ENCODE data around the gene RELN. TPM values are rescaled to one million over a fixed set of nuclear protein-coding genes. Genes with fewer than 3 reads are reported as not detected.

RELN gene
- total RNA-seq, 1 experiment from 2014 or later = 4.3 TPM

GRCh38 chr7:103966593-103967277 is 22.7 kb downstream of the RELN start:
- no peak for DNase-seq
- TF ChIP-seq CTCF (IDR thresholded peaks at IDR 0.05; ENCODE audit: insufficient read depth in 1 of 2, low read depth in 1 of 2, low read length in 1 of 2, severe bottlenecking in 1 of 2, unreplicated experiment in 1 of 2) = no peak
- Histone ChIP-seq H3K27me3 (replicated peaks; ENCODE audit: control insufficient read depth, insufficient read depth, low read length) (no peaks in the 10 kb centered on the region), H3K36me3 (ENCODE audit: control insufficient read depth, insufficient read depth, low read length) (no peaks in the 10 kb centered on the region), H3K4me1 (no peaks in the 10 kb centered on the region), H3K4me3 (ENCODE audit: low read depth, low read length) (no peak overlapping the region), H3K9me3 (no peaks in the 10 kb centered on the region)
- H3K36me3 Mint-ChIP-seq (ENCODE audit: insufficient read depth, unreplicated experiment) = no peaks in the 10 kb centered on the region
- intact Hi-C loops (cut with micrococcal nuclease; ENCODE audit: unreplicated experiment) = no loop called here
- no TSS peak for BruUV-seq (replicated peaks)
- peaks cover 7% of the 10 kb centered on the region for H3K4me1 Mint-ChIP-seq (ENCODE audit: low read depth, unreplicated experiment)
- ChIA-PET POLR2A (no interaction called here), CTCF (no interaction called here)
- no peak overlapping the region for H3K4me3 Mint-ChIP-seq (ENCODE audit: unreplicated experiment)
- H3K27me3 Mint-ChIP-seq (ENCODE audit: insufficient read depth, unreplicated experiment) = no peaks in the 10 kb centered on the region
- no peak overlapping the region for H3K27ac Mint-ChIP-seq (ENCODE audit: unreplicated experiment)
- no peaks in the 10 kb centered on the region for H3K9me3 Mint-ChIP-seq (ENCODE audit: unreplicated experiment)

- POLR2A ChIA-PET = no interaction called here
- Histone ChIP-seq H3K4me1 (no peaks in the 10 kb centered on the region), H3K4me3 (ENCODE audit: low read depth, low read length) (no peak overlapping the region), H3K27me3 (replicated peaks; ENCODE audit: control insufficient read depth, insufficient read depth, low read length) (no peaks in the 10 kb centered on the region), H3K36me3 (ENCODE audit: control insufficient read depth, insufficient read depth, low read length) (no peaks in the 10 kb centered on the region), H3K9me3 (no peaks in the 10 kb centered on the region)
- BruUV-seq (replicated peaks) = no TSS peak
- Mint-ChIP-seq H3K36me3 (ENCODE audit: insufficient read depth, unreplicated experiment) (no peaks in the 10 kb centered on the region), H3K9me3 (ENCODE audit: unreplicated experiment) (no peaks in the 10 kb centered on the region), H3K4me3 (ENCODE audit: unreplicated experiment) (no peak overlapping the region), H3K4me1 (ENCODE audit: low read depth, unreplicated experiment) (peaks cover 7% of the 10 kb centered on the region), H3K27me3 (ENCODE audit: insufficient read depth, unreplicated experiment) (no peaks in the 10 kb centered on the region), H3K27ac (ENCODE audit: unreplicated experiment) (no peak overlapping the region)
- intact Hi-C loops (cut with micrococcal nuclease; ENCODE audit: unreplicated experiment) = no loop called here
- DNase-seq = no peak
- no peak for TF ChIP-seq CTCF (IDR thresholded peaks at IDR 0.05; ENCODE audit: insufficient read depth in 1 of 2, low read depth in 1 of 2, low read length in 1 of 2, severe bottlenecking in 1 of 2, unreplicated experiment in 1 of 2)
- CTCF ChIA-PET = no interaction called here
These were observed 25.2 kb downstream of the RELN start for GRCh38 chr7:103964269-103964668.

DNA sequence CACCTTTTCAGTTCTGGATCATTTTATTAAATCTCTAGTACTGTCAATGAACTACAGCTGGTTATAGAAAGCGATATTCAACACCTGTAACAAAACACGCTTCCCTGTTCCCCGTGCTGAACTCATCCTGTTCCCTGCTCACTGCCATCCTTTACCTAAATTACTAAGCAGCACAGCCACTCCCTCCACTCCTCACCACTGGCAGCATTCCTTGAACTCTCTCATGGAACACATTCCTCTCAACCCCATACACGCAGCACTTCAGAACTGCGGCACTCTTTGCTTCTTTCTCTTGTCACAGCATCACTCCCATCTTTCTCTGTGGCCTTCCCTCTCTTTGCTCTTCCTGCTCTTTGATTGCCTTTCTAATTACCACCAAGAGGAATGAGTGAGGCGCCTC is 27.4 kb downstream of the RELN start:
- no TSS peak for BruUV-seq (replicated peaks)
- Histone ChIP-seq H3K9me3 (no peaks in the 10 kb centered on the region), H3K27me3 (replicated peaks; ENCODE audit: control insufficient read depth, insufficient read depth, low read length) (no peaks in the 10 kb centered on the region), H3K4me3 (ENCODE audit: low read depth, low read length) (no peak overlapping the region), H3K36me3 (ENCODE audit: control insufficient read depth, insufficient read depth, low read length) (no peaks in the 10 kb centered on the region), H3K4me1 (no peaks in the 10 kb centered on the region)
- H3K27me3 Mint-ChIP-seq (ENCODE audit: insufficient read depth, unreplicated experiment) = no peaks in the 10 kb centered on the region
- peaks cover 7% of the 10 kb centered on the region for H3K4me1 Mint-ChIP-seq (ENCODE audit: low read depth, unreplicated experiment)
- no peaks in the 10 kb centered on the region for H3K9me3 Mint-ChIP-seq (ENCODE audit: unreplicated experiment)
- no peak for DNase-seq
- no peak for TF ChIP-seq CTCF (IDR thresholded peaks at IDR 0.05; ENCODE audit: insufficient read depth in 1 of 2, low read depth in 1 of 2, low read length in 1 of 2, severe bottlenecking in 1 of 2, unreplicated experiment in 1 of 2)
- CTCF ChIA-PET = interaction anchor here (0.6 kb wide), 1 partner anchor 640 kb away, joined by 3 read pairs; no protein-coding TSS in a partner anchor
- intact Hi-C loops (cut with micrococcal nuclease; ENCODE audit: unreplicated experiment) = no loop called here
- no peaks in the 10 kb centered on the region for H3K36me3 Mint-ChIP-seq (ENCODE audit: insufficient read depth, unreplicated experiment)
- H3K27ac Mint-ChIP-seq (ENCODE audit: unreplicated experiment) = no peak overlapping the region
- POLR2A ChIA-PET = interaction anchor here (0.6 kb wide), 1 partner anchor 12 kb away, joined by 3 read pairs; no protein-coding TSS in a partner anchor
- no peak overlapping the region for H3K4me3 Mint-ChIP-seq (ENCODE audit: unreplicated experiment)
